ENCODE results near the gene ITSN1. TPM values are rescaled to one million over a fixed set of nuclear protein-coding genes. Genes with fewer than 3 reads are reported as not detected.
A peak's percentile ranks its signal among the peaks of the same experiment; 100 is the strongest.

The ITSN1 gene
- total RNA-seq, 4 donors from 2014 or later: 37.0 to 123 (median 61.1) TPM

DNA sequence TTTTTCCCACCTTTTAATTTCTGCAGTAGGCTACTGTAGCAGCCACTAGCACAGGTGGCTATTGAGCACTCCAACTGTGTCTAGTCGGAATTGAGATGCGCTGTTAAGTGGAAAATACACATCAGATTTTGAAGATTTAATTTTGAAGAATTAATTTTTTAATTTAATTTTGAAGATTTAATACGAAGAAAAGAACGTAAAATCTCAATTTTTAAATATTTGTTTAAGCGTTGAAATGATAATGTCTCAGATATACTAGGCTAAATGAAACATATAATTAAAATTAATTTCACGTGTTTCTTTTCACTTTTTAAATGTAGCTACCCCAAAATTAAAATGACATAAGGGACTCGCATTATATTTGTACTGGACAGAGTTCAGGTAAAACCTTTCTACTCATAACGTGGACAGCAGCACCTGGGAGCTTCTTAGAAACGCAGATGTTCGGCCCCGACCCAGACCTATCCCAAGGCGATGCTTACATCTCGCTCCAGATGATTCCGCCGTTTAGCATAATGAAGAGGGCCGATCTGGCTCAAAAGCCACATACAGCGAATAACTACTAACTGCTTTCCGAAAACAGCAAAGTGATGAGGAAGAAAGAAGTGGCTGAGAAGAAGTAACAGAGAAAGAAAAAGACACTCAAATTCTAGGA is 1.5 kb upstream of the ITSN1 start:
- no peak for TF ChIP-seq POLR2A (IDR thresholded peaks at IDR 0.05)
- TF ChIP-seq, protein P1, sequence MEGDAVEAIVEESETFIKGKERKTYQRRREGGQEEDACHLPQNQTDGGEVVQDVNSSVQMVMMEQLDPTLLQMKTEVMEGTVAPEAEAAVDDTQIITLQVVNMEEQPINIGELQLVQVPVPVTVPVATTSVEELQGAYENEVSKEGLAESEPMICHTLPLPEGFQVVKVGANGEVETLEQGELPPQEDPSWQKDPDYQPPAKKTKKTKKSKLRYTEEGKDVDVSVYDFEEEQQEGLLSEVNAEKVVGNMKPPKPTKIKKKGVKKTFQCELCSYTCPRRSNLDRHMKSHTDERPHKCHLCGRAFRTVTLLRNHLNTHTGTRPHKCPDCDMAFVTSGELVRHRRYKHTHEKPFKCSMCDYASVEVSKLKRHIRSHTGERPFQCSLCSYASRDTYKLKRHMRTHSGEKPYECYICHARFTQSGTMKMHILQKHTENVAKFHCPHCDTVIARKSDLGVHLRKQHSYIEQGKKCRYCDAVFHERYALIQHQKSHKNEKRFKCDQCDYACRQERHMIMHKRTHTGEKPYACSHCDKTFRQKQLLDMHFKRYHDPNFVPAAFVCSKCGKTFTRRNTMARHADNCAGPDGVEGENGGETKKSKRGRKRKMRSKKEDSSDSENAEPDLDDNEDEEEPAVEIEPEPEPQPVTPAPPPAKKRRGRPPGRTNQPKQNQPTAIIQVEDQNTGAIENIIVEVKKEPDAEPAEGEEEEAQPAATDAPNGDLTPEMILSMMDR (IDR thresholded peaks at IDR 0.05): no peak
- no peak for TF ChIP-seq EP300 (IDR thresholded peaks at IDR 0.05; ENCODE audit: low read depth)
- no peak for TF ChIP-seq POLR2AphosphoS5 (IDR thresholded peaks at IDR 0.05)
- H3K27me3 ChIP-seq: no peaks in the 10 kb centered on the region
- 22% methylated on average over 18 of the region's 18 CpGs for WGBS, 2 donors (ENCODE audit: low coverage in 1 of 2)
- H3K4me1 ChIP-seq: peaks cover 11 to 64% (median 23%) of the 10 kb centered on the region in 4 donors
- H3K9me3 ChIP-seq: no peaks in the 10 kb centered on the region
- peak overlapping the region; percentile 91 to 97 (median 94) for H3K27ac ChIP-seq
- intact Hi-C loops (cut with DNase I; ENCODE audit: low total_unique reads): loop anchor here (10.0 kb wide), 1 partner anchor 1704 kb away; no protein-coding TSS in a partner anchor
- no peaks in the 10 kb centered on the region for H3K36me3 ChIP-seq
- H3K4me3 ChIP-seq: peak overlapping the region; percentile 57 to 99 (median 88)
- in situ Hi-C loops (cut with MboI; ENCODE audit: low pct_ligation_motif_present in 1 of 4, low pct_unique_long_range_greater_than_20kb in 1 of 4, low sequenced_read_pairs in 3 of 4): no loop called here
- peak; percentile 23 for DNase-seq

DNA sequence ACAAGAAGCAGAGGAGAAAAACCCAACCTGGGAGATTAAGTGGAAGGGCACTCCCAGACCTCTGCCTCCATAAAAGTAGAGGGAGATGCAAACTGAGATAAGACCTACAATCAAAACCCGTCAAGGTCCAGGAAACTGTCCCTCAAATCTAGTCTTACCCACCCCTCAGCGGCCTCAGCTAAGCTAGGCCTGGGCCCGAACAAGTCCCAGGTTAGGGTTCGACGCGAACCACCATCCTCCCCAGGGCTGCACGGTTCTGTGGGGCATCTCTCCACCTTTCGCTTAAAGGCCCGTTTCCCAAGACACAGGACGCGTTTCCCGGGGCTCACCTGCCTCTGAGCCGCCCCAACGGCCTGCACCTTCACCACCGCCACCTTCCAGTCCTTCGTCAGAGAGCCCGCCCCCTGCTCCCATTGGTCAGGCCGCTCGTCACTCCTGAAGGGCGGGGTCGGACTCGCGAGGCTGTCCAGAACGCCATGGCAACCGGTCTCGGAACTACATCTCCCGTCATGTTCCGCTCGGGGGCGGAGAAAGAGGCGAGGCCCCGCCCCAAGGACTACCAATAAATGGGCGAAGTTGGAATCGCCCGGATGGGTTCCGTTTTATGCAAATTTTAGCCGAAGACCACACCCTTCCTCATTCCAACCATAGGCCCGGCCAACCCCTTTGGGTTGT is 812 bp upstream of the ITSN1 start, which contains the start of gene CRYZL1:
CRYZL1 (minus strand) TSS at position 390 of the 675 bp plus-strand sequence. CDS start 10,190 bp downstream, outside the sequence.
- Histone ChIP-seq H3K36me3 (no peaks in the 10 kb centered on the region), H3K27ac (peak within 1 kb of the TSS; percentile 93 to 97 (median 94)), H3K4me1 (peaks cover 11 to 71% (median 23%) of the 10 kb centered on the region in 4 donors), H3K27me3 (no peaks in the 10 kb centered on the region), H3K9me3 (no peaks in the 10 kb centered on the region), H3K4me3 (peak within 1 kb of the TSS; percentile 85 to 99 (median 90))
- DNase-seq: peak; percentile 100
- in situ Hi-C loops (cut with MboI; ENCODE audit: low pct_ligation_motif_present in 1 of 4, low pct_unique_long_range_greater_than_20kb in 1 of 4, low sequenced_read_pairs in 3 of 4): no loop called here
- 0% methylated on average over 3 to 37 of the region's 38 CpGs for WGBS, 2 donors (ENCODE audit: low coverage in 1 of 2)
- intact Hi-C loops (cut with DNase I; ENCODE audit: low total_unique reads): loop anchor here (10.0 kb wide), 1 partner anchor 1703 kb away; no protein-coding TSS in a partner anchor
- TF ChIP-seq POLR2A (IDR thresholded peaks at IDR 0.05) (peak; percentile 80), POLR2AphosphoS5 (IDR thresholded peaks at IDR 0.05) (peak; percentile 64 to 86 (median 76)), EP300 (IDR thresholded peaks at IDR 0.05; ENCODE audit: low read depth) (no peak)

DNA sequence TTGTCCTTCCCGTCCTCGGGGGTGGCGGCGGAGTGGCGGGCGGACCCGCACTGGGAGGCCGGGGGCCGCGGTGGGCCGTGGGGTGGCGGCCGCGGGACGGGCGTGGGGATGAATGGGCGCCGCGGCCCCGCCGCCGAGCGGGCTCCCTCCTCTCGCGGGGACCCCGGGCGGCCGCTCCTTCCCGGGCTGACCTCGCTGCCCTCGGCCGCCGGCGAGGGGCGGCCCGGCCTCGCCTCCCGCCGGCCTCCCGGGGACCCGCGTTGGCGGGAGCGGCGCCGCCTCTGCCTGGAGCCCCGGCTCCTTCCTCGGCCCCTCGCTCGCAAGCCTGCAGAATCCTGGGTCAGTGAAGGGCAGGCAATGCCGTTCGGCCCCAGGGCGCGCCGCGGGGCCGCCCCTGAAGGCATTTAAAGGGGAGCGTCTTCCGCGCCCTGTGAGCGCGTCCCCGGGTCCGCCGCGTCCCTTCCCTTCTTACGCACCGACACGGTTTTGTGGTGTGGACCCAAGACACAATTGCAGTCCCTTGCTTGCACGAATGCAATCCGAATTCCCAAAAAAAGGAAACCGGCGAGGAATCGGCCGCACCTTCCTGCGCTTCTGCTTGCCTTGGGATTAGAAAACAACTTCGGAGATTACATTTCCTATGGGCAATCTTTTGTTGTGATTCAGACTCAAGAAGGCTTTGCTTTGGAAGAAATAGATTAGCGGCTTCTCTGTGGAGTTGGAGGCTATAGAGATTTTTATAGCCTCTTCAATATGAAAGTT is 776 bp downstream of the ITSN1 start:
- Histone ChIP-seq H3K27me3 (no peaks in the 10 kb centered on the region), H3K4me1 (peaks cover 11 to 61% (median 23%) of the 10 kb centered on the region in 4 donors), H3K36me3 (no peaks in the 10 kb centered on the region), H3K27ac (peak overlapping the region; percentile 93 to 97 (median 94)), H3K9me3 (no peaks in the 10 kb centered on the region), H3K4me3 (peak overlapping the region; percentile 85 to 99 (median 90))
- WGBS, 2 donors (ENCODE audit: low coverage in 1 of 2): 0% methylated on average over 2 to 30 of the region's 78 CpGs
- TF ChIP-seq POLR2AphosphoS5 (IDR thresholded peaks at IDR 0.05) (peak in 1 of 3 donors; percentile 11), POLR2A (IDR thresholded peaks at IDR 0.05) (peak; percentile 8), EP300 (IDR thresholded peaks at IDR 0.05; ENCODE audit: low read depth) (no peak)
- TF ChIP-seq, protein P1 (IDR thresholded peaks at IDR 0.05): no peak
- intact Hi-C loops (cut with DNase I; ENCODE audit: low total_unique reads): loop anchor here (10.0 kb wide), 1 partner anchor 1702 kb away; no protein-coding TSS in a partner anchor
- in situ Hi-C loops (cut with MboI; ENCODE audit: low pct_ligation_motif_present in 1 of 4, low pct_unique_long_range_greater_than_20kb in 1 of 4, low sequenced_read_pairs in 3 of 4): no loop called here
- DNase-seq: peak; percentile 48

DNA sequence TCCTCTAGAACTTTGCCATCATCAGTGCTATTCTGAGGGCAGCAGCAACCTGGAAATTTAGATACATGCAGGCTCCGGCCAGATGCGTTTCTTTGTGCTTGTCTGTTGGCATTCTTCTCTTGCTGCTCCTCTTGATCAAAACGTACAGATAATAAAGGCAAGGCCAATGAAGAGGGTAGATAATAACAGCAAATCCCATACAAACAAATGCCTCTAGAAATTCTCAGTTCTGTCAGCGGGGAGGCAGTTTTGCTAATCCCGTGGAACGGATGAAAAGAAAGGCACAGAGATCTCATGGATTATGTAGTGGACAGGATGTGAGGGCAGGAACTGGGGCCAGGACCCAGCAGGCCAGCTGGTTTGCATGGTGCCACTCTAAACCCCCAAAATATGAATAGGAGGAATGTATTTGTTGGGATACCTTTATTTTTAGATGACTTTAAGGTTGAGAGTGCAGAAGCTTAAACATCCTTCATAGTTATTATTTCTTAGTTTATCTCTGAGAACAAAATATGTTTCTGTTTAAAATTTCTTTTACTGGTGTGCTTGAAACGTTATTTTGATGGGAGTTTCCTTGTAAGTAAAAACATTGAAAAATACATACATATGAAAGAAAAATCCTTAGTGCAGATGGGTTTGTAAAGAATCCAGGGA is 1.5 kb downstream of the ITSN1 start:
- Histone ChIP-seq H3K27ac (peak overlapping the region; percentile 93 to 97 (median 94)), H3K4me3 (peak overlapping the region; percentile 85 to 99 (median 90)), H3K27me3 (no peaks in the 10 kb centered on the region), H3K36me3 (no peaks in the 10 kb centered on the region), H3K9me3 (no peaks in the 10 kb centered on the region), H3K4me1 (peaks cover 11 to 59% (median 25%) of the 10 kb centered on the region in 4 donors)
- WGBS, 2 donors (ENCODE audit: low coverage in 1 of 2): 13 to 14% methylated on average over 4 to 7 of the region's 7 CpGs
- in situ Hi-C loops (cut with MboI; ENCODE audit: low pct_ligation_motif_present in 1 of 4, low pct_unique_long_range_greater_than_20kb in 1 of 4, low sequenced_read_pairs in 3 of 4): no loop called here
- no peak for DNase-seq
- TF ChIP-seq EP300 (IDR thresholded peaks at IDR 0.05; ENCODE audit: low read depth) (no peak), POLR2AphosphoS5 (IDR thresholded peaks at IDR 0.05) (no peak), POLR2A (IDR thresholded peaks at IDR 0.05) (no peak)
- TF ChIP-seq, protein P1 (IDR thresholded peaks at IDR 0.05): no peak
- intact Hi-C loops (cut with DNase I; ENCODE audit: low total_unique reads): loop anchor here (10.0 kb wide), 1 partner anchor 1701 kb away; no protein-coding TSS in a partner anchor
